ENCODE measurements around the gene RNU6-1. TPM values are rescaled to one million over a fixed set of nuclear protein-coding genes. Genes with fewer than 3 reads are reported as not detected.

Gene RNU6-1
- total RNA-seq, 1 experiment from 2014 or later: not detected

DNA sequence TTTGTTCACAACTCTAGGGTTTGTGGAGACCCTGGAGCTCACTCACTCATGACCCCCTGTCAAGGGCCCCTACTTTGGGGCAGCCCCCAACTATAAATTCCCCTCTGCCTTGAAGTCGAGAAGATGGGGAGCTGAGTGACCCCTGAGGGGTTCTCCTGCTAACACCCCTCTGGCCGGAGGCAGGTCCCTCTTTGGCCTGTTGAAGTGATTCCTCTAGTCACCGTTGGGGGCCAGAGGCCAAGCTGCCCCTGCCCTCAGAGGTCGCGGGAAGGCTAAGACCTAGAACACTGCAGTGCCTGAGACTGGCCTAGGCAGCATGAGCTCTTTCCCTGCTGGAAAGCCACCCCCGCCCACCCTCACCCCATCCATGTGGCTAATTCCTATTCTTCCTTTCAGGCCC lies 30.0 kb downstream of the RNU6-1 start:
- CTCF ChIA-PET: no interaction called here
- no TSS peak for BruUV-seq (replicated peaks)
- H3K4me2 ChIP-seq (ENCODE audit: low read length): no peak overlapping the region
- DNase-seq (ENCODE audit: low read depth, low spot score) (no peak), ATAC-seq (no peak)
- no peaks in the 10 kb centered on the region for H3K79me2 ChIP-seq (ENCODE audit: insufficient read depth, low read length)
- H2AFZ ChIP-seq (ENCODE audit: low read depth, low read length, poor library complexity, severe bottlenecking): no peak overlapping the region
- H3K9me2 ChIP-seq (ENCODE audit: insufficient read depth): no peaks in the 10 kb centered on the region
- H3K27me3 ChIP-seq (ENCODE audit: insufficient read depth, low read length): no peaks in the 10 kb centered on the region
- H3K27ac ChIP-seq (ENCODE audit: low read depth, low read length): no peak overlapping the region
- H3K36me3 ChIP-seq (ENCODE audit: control insufficient read depth in 1 of 2, insufficient read depth in 2 of 2, low read length in 2 of 2): no peaks in the 10 kb centered on the region
- intact Hi-C loops (cut with micrococcal nuclease): no loop called here
- RAD21 ChIA-PET (ENCODE audit: low non-redundant PET in 1 of 2, low total read pairs in 2 of 2, uncharacterized antibody in 2 of 2, unreplicated experiment in 2 of 2): no interaction called here
- no peak overlapping the region for H3K4me3 ChIP-seq (replicated peaks in 1 of 2; ENCODE audit: low read depth in 1 of 2, low read length in 2 of 2)
- no peaks in the 10 kb centered on the region for H3K9me3 ChIP-seq (ENCODE audit: control insufficient read depth in 1 of 2, insufficient read depth in 1 of 2, low read depth in 1 of 2, low read length in 2 of 2)
- no peaks in the 10 kb centered on the region for H3K4me1 ChIP-seq (ENCODE audit: control insufficient read depth in 1 of 2, insufficient read depth in 2 of 2, low read length in 2 of 2)
- H3K9ac ChIP-seq (ENCODE audit: low read length): no peak overlapping the region
- H4K20me1 ChIP-seq (ENCODE audit: insufficient read depth): no peaks in the 10 kb centered on the region
- TF ChIP-seq POLR2AphosphoS5 (IDR thresholded peaks at IDR 0.05; ENCODE audit: low read depth, low read length) (no peak), SIN3A (IDR thresholded peaks at IDR 0.05; ENCODE audit: low read depth) (no peak), TCF7L2 (IDR thresholded peaks at IDR 0.05; ENCODE audit: borderline replicate concordance, extremely low read depth, insufficient read depth, insufficient read length) (no peak), EZH2phosphoT487 (IDR thresholded peaks at IDR 0.05; ENCODE audit: borderline replicate concordance) (no peak), ZNF274 (IDR thresholded peaks at IDR 0.05; ENCODE audit: low read depth, low read length) (no peak), FOSL1 (IDR thresholded peaks at IDR 0.05; ENCODE audit: low read depth) (no peak), SRF (IDR thresholded peaks at IDR 0.05; ENCODE audit: low read depth) (no peak), ELF1 (IDR thresholded peaks at IDR 0.05; ENCODE audit: borderline replicate concordance, low read depth) (no peak), CBX3 (IDR thresholded peaks at IDR 0.05; ENCODE audit: low read depth) (no peak), EZH2 (IDR thresholded peaks at IDR 0.05) (no peak), YY1 (IDR thresholded peaks at IDR 0.05; ENCODE audit: extremely low read depth, insufficient replicate concordance, low read depth, low read length) (no peak), SP1 (IDR thresholded peaks at IDR 0.05; ENCODE audit: low read depth) (no peak)
- TF ChIP-seq, protein P1, sequence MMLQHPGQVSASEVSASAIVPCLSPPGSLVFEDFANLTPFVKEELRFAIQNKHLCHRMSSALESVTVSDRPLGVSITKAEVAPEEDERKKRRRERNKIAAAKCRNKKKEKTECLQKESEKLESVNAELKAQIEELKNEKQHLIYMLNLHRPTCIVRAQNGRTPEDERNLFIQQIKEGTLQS (IDR thresholded peaks at IDR 0.05): no peak
- TF ChIP-seq, protein P2, sequence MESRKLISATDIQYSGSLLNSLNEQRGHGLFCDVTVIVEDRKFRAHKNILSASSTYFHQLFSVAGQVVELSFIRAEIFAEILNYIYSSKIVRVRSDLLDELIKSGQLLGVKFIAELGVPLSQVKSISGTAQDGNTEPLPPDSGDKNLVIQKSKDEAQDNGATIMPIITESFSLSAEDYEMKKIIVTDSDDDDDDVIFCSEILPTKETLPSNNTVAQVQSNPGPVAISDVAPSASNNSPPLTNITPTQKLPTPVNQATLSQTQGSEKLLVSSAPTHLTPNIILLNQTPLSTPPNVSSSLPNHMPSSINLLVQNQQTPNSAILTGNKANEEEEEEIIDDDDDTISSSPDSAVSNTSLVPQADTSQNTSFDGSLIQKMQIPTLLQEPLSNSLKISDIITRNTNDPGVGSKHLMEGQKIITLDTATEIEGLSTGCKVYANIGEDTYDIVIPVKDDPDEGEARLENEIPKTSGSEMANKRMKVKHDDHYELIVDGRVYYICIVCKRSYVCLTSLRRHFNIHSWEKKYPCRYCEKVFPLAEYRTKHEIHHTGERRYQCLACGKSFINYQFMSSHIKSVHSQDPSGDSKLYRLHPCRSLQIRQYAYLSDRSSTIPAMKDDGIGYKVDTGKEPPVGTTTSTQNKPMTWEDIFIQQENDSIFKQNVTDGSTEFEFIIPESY (IDR thresholded peaks at IDR 0.05; ENCODE audit: extremely low read depth, insufficient replicate concordance, low read length): no peak
- POLR2A ChIA-PET: no interaction called here

Measured in HCT116 (cell line).